HG03565 (cell line): ENCODE measurements around the gene POGK.
"Not testable (repeated sequence)": the region's sequence is repeated elsewhere in the genome, so short reads cannot be mapped to it uniquely, and the experiment has no call there.

Experiments used
- ATAC-seq: cut with Tn5 transposase; IDR thresholded peaks from one replicate; pipeline ENCODE4 v1.9.1; 2021; ENCODE audit warnings: mild to moderate bottlenecking, moderate library complexity; ENCODE audit not compliant: unreplicated experiment

Gene POGK

GRCh38 chr1:166852918-166853317 lies 13.6 kb downstream of the POGK start:
- ATAC-seq: no peak

GRCh38 chr1:166855558-166855957 lies 16.3 kb downstream of the POGK start:
- ATAC-seq: no peak

- no peak for ATAC-seq
Observed at GRCh38 chr1:166857995-166858394, 18.7 kb downstream of the POGK start.

- ATAC-seq: no peak
Observed at GRCh38 chr1:166858726-166859419, 19.6 kb downstream of the POGK start.

GRCh38 chr1:166859597-166859996 lies 20.3 kb downstream of the POGK start:
- ATAC-seq: no peak

DNA sequence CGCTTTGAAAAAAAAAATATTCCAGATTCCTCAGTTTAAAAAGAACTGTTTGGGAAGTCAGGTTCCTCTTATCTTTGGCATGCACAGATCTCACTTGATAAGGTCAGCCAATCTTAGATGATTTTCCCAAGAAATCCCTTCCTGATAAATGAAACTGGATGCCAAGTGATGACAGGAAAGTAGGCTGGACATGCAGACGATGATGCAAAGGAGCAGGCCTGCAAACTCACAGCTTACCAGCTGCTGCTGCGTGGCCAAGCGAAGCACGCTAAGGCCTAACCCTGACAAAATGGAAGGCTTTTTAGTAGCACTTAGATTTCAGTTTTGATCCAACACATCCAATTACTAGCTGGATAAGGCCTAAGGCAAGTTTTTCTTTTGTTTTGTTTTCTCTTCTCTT lies 26.7 kb downstream of the POGK start:
- ATAC-seq: no peak

DNA sequence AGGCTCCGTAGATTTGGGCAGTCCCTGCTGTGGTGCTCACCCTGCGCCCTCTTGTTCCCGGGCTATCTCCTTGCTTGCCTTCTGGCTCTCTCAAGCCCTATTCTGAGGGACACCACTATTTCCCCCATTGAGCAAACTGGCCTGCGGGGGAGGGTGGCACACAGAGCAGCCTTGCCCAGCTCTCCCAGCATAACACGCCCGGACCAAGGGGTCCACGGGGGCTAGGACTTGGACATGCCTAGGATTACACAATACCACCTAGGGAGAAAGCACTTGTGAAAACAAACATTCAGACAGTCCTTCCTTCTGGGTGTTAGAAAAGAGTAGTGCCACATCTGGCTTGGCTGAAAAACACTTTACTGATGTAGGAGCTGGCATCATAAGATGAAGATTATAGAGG lies 29.4 kb downstream of the POGK start:
- no peak for ATAC-seq

GRCh38 chr1:166869318-166870099 lies 30.2 kb downstream of the POGK start:
- ATAC-seq: peak; percentile 42

- no peak for ATAC-seq
Observed at GRCh38 chr1:166870584-166870983, 31.3 kb downstream of the POGK start.

GRCh38 chr1:166874464-166874863 lies 35.2 kb downstream of the POGK start:
- ATAC-seq: no peak

GRCh38 chr1:166875302-166875733 lies 36.0 kb downstream of the POGK start:
- ATAC-seq: no peak

- peak; percentile 81 for ATAC-seq
Observed at GRCh38 chr1:166875734-166876539, 36.7 kb downstream of the POGK start, which contains the start of gene TADA1. Gene TADA1, minus strand, starts transcription at chr1:166876264. Its CDS starts 31 bp downstream, at chr1:166876233.

- ATAC-seq: no peak
Observed at GRCh38 chr1:166876540-166876838, 37.2 kb downstream of the POGK start.

- ATAC-seq: not testable (repeated sequence)
Observed at GRCh38 chr1:166878173-166878917, 39.1 kb downstream of the POGK start.

DNA sequence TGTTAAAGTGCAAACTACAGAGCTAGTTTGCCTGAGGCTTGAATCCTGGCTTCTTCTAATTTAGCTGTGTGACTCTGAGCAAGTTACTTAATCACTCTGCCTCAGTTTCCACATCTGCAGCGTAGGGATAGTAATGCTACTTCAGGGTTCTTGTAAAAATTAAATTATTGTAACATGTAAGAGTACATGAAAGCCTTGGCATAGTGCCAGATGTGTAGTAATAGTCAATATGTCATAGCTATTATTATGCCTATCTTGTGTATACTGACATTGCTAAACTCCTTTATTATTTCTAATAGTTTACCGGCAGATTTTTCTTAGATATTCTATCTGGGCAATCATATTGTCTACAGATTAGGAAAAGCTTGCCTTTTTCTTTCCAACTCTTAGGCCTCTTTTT lies 43.6 kb downstream of the POGK start:
- no peak for ATAC-seq

DNA sequence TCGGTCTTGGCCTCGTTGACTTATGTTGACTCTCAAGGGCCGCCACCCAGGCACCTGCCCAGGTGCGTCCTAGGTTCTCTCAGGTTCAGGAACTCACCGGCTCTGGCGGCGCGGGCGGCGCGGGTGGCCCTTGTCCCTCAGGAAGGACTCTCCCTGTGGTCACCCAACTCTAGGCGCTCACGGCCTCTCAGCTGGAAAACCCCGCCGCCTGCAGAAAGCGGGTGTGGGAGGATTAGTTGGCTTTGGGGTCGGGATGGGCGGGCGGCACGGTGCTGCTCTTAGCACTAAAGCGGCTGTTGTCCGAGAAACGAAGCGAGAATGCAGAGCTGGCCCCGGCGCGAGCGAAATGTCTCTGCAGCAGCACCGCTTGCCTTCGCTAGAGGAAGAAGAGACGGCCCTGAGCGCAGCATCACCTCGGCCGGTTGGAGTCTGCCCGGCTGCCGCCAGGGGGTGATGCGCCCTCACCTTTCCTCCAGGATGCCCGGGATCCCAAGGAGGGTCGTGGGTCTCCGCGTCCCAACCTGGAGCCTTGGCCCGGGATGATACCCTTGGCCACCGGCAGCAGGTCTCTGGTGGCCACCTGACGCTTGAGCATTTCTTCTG lies 44.9 kb downstream of the POGK start:
- no peak for ATAC-seq

DNA sequence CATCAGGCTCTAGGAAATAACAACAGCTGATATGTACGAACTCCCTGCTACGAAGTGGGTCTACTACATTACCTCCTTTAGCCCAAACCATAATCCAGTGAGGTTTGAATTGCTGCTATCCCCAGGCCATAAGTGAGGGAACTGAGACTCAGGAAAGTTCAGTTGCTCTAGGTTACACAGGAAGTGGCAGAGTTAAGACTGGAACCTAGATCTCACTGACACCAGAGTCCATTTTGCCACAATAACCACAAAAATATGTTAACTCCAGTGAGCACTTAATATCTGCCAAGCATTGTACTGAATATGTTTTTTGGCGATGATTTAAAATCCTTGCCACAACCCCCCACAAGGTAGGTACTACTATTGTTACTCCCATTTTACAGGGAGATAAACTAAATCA lies 45.7 kb downstream of the POGK start:
- no peak for ATAC-seq

- no peak for ATAC-seq
Observed at GRCh38 chr1:166888373-166889111, 49.3 kb downstream of the POGK start.

GRCh38 chr1:166889776-166890175 lies 50.5 kb downstream of the POGK start:
- ATAC-seq: no peak

GRCh38 chr1:166895766-166896165 lies 56.5 kb downstream of the POGK start:
- ATAC-seq: no peak
